HepG2 (cell line): ENCODE data around the gene ADARB2. TPM values are rescaled to one million over a fixed set of nuclear protein-coding genes. Genes with fewer than 3 reads are reported as not detected.

Experiments used
- ATAC-seq: fragments of 200-7000 bp; cut with Tn5 transposase; 3 replicates; pipeline ENCODE4 v1.9.1; 2020; ENCODE audit warnings: mild to moderate bottlenecking, moderate library complexity
- BruUV-seq: library from RNA; stranded (reverse); fragments of 400-500 nt; replicated peaks from 2 replicates; lab custom pipeline; 2021; lab: Mats Ljungman, UMichigan
- CTCF ChIA-PET: fragments of 300-600 bp; formaldehyde crosslinking; extraction: SDS; loops from one replicate; lab custom pipeline; 2021; ENCODE audit warnings: low total read pairs, inconsistent platforms, low intra/inter-chr PET ratio; lab: Yijun Ruan, JAX
- POLR2A ChIA-PET: fragments of 350-600 bp; sonication (Branson Sonifier 250); formaldehyde crosslinking; loops from one replicate; lab custom pipeline; 2020; ENCODE audit warnings: antibody characterized with exemption, inconsistent platforms; lab: Yijun Ruan, JAX
- DNase-seq: peaks from one replicate; pipeline ENCODE4 v3.0.0-alpha.2; 2015; ENCODE audit warnings: low spot score
- FAIRE-seq: peaks from 3 replicates; lab custom pipeline; 2011; peaks lifted over from hg19 to GRCh38; lab: Jason Lieb, UNC
- H2AFZ ChIP-seq: one replicate; pipeline ENCODE4 v1.6.1; 2011; ENCODE audit warnings: low read length, inconsistent platforms
- H3K27ac ChIP-seq: fragments of 300-600 bp; 3 replicates; pipeline ENCODE4 v1.8.0; 2011; ENCODE audit warnings: mixed run types, mild to moderate bottlenecking, mixed read lengths, low read length, inconsistent platforms; ENCODE audit not compliant: insufficient read depth; ENCODE audit errors: extremely low read length
- H3K27me3 ChIP-seq, 2 experiments: fragments of 200-600 bp in 1 of 2; 2 replicates in 1 of 2; 3 replicates in 1 of 2; pipeline versions ENCODE4 v1.6.0 to v1.8.0; 2011; ENCODE audit warnings: low read length in 2 of 2, mild to moderate bottlenecking in 2 of 2, moderate library complexity in 2 of 2, inconsistent platforms in 1 of 2; ENCODE audit not compliant: insufficient read depth in 2 of 2, control insufficient read depth in 1 of 2
- H3K36me3 ChIP-seq, 2 experiments: fragments of 200-600 bp in 1 of 2; replicated peaks in 1 of 2; 2 replicates in 1 of 2; 3 replicates in 1 of 2; pipeline versions ENCODE4 v1.5.1 to v1.8.0; 2011; ENCODE audit warnings: low read length in 2 of 2, inconsistent platforms in 1 of 2; ENCODE audit not compliant: insufficient read depth in 2 of 2, control insufficient read depth in 1 of 2
- H3K4me1 ChIP-seq: 2 replicates; pipeline ENCODE4 v1.5.1; 2012; ENCODE audit warnings: low read length, inconsistent platforms; ENCODE audit not compliant: insufficient read depth
- H3K4me2 ChIP-seq: 2 replicates; pipeline ENCODE4 v1.6.0; 2011; ENCODE audit warnings: low read depth, low read length, inconsistent platforms
- H3K4me3 ChIP-seq, 3 experiments: fragments of 200-600 bp in 1 of 3; sonication (generic), shearing (Covaris generic) in 1 of 3; replicated peaks in 1 of 3; 2 replicates each; pipeline ENCODE4 v1.5.1; 2011 to 2016; ENCODE audit warnings: low read length in 3 of 3, inconsistent platforms in 2 of 3, low read depth in 2 of 3, mild to moderate bottlenecking in 2 of 3, control low read depth in 1 of 3, mixed read lengths in 1 of 3; ENCODE audit not compliant: insufficient read depth in 1 of 3
- H3K79me2 ChIP-seq: one replicate; pipeline ENCODE4 v1.6.1; 2011; ENCODE audit warnings: low read length, inconsistent platforms; ENCODE audit not compliant: insufficient read depth
- H3K9ac ChIP-seq: 2 replicates; pipeline ENCODE4 v1.6.0; 2011; ENCODE audit warnings: mild to moderate bottlenecking, low read depth, low read length, inconsistent platforms; ENCODE audit not compliant: insufficient read depth
- H3K9me3 ChIP-seq: 2 replicates; pipeline ENCODE4 v1.5.1; 2012; ENCODE audit warnings: mild to moderate bottlenecking, low read length
- H4K20me1 ChIP-seq: 2 replicates; pipeline ENCODE4 v1.6.0; 2011; ENCODE audit warnings: inconsistent platforms, mild to moderate bottlenecking, low read length, moderate library complexity; ENCODE audit not compliant: insufficient read depth
- E2F2 ChIP-seq: sonication (generic); formaldehyde crosslinking; IDR thresholded peaks from 2 replicates; pipeline ENCODE4 v1.4.0; 2020; ENCODE audit warnings: missing genetic modification reagents, borderline replicate concordance
- ELK4 ChIP-seq: sonication (generic); formaldehyde crosslinking; IDR thresholded peaks from 2 replicates; pipeline ENCODE4 v1.9.0; 2021; ENCODE audit warnings: missing genetic modification reagents, borderline replicate concordance
- FIP1L1 ChIP-seq: fragments of 200-400 bp; formaldehyde crosslinking; IDR thresholded peaks from 2 replicates; pipeline ENCODE4 v1.6.1; 2018; ENCODE audit warnings: low read depth, mild to moderate bottlenecking, low read length, moderate library complexity, borderline replicate concordance; ENCODE audit not compliant: insufficient read depth
- GABPA ChIP-seq, 2 experiments: IDR thresholded peaks; 2 replicates each; pipeline ENCODE4 v1.6.1; 2011 to 2016; ENCODE audit warnings: low read depth in 2 of 2, low read length in 1 of 2, missing biosample characterization in 1 of 2, missing genetic modification characterization in 1 of 2
- JUN ChIP-seq: sonication (generic); formaldehyde crosslinking; IDR thresholded peaks from 2 replicates; pipeline ENCODE4 v1.4.0; 2020; ENCODE audit warnings: mild to moderate bottlenecking, missing genetic modification reagents
- KLF15 ChIP-seq: sonication (generic); formaldehyde crosslinking; IDR thresholded peaks from 2 replicates; pipeline ENCODE4 v1.8.1; 2023; ENCODE audit warnings: borderline replicate concordance, mild to moderate bottlenecking, inconsistent platforms, missing genetic modification reagents, mixed read lengths
- PTBP1 ChIP-seq: fragments of 200-400 bp; formaldehyde crosslinking; IDR thresholded peaks from 2 replicates; pipeline ENCODE4 v1.6.1; 2018; ENCODE audit warnings: low read length, low read depth; ENCODE audit not compliant: poor library complexity, severe bottlenecking
- RBFOX2 ChIP-seq: fragments of 200-400 bp; formaldehyde crosslinking; IDR thresholded peaks from 2 replicates; pipeline ENCODE4 v1.6.1; 2017; ENCODE audit warnings: low read depth, mild to moderate bottlenecking, low read length
- ZFP62 ChIP-seq: sonication (generic); formaldehyde crosslinking; IDR thresholded peaks from 2 replicates; pipeline ENCODE4 v1.4.0; 2020; ENCODE audit warnings: missing genetic modification reagents
- ZNF20 ChIP-seq: sonication (generic); formaldehyde crosslinking; IDR thresholded peaks from 2 replicates; pipeline ENCODE4 v1.4.0; 2020; ENCODE audit warnings: mild to moderate bottlenecking, moderate library complexity, missing genetic modification reagents
- ZNF607 ChIP-seq: sonication (generic); formaldehyde crosslinking; IDR thresholded peaks from 2 replicates; pipeline ENCODE4 v1.5.1; 2020; ENCODE audit warnings: missing genetic modification reagents, mild to moderate bottlenecking, borderline replicate concordance
- ZNF75D ChIP-seq: sonication (generic); formaldehyde crosslinking; IDR thresholded peaks from 2 replicates; pipeline ENCODE4 v1.8.1; 2023; ENCODE audit warnings: missing genetic modification reagents, mild to moderate bottlenecking, borderline replicate concordance
- ZNF800 ChIP-seq: sonication (generic); formaldehyde crosslinking; IDR thresholded peaks from 2 replicates; pipeline ENCODE4 v1.4.0; 2020; ENCODE audit warnings: missing genetic modification reagents
- WGBS: methylation state at CpG from one replicate; pipeline ENCODE4 v1.1.6; 2017; ENCODE audit warnings: low lambda C conversion rate; 5-methylcytosine and 5-hydroxymethylcytosine counted together
- in situ Hi-C: cut with HindIII; loops from 2 replicates; pipeline ENCODE4 v1.10.0; 2017; ENCODE audit warnings: low pct_unique_long_range_greater_than_20kb; ENCODE audit not compliant: extremely low pct_ligation_motif_present
- intact Hi-C: fragments of 100-400 bp; cut with micrococcal nuclease; formaldehyde crosslinking; loops from one replicate; pipeline ENCODE4 v1.10.0; 2022; ENCODE audit not compliant: unreplicated experiment
- polyA plus RNA-seq, 8 experiments: library from polyadenylated mRNA; depleted of rRNA in 3 of 8; stranded (reverse) in 7 of 8; unstranded in 1 of 8; fragments of >200 nt; fragmentation: Illumina TruSeq in 4 of 8; extraction: Trizol in 4 of 8; gene quantifications; 2 replicates each; pipeline versions ENCODE4 v1.2.1 to v1.2.3, GENCODE V29; 2011 to 2016; ENCODE audit warnings: low read depth in 4 of 8, missing spikeins in 1 of 8, mixed read lengths in 1 of 8; ENCODE audit not compliant: insufficient read depth in 1 of 8
- total RNA-seq, 5 experiments: library from RNA; depleted of rRNA; stranded (reverse); fragments of >200 nt; fragmentation: Illumina TruSeq; extraction: Trizol; gene quantifications; 2 replicates each; pipeline ENCODE4 v1.2.3, GENCODE V29; 2016; ENCODE audit warnings: low read depth in 1 of 5

ADARB2 gene
- total and polyA plus RNA-seq, 2 of the 13 experiments (the other 11 are each of a cell fraction or from before 2014, with no cell fraction given): not detected

- Histone ChIP-seq H3K9ac (no peak overlapping the region), H3K4me3 (no peak overlapping the region), H3K79me2 (no peaks in the 10 kb centered on the region), H3K27me3 (peaks cover 8 to 37% of the 10 kb centered on the region in 2 experiments; a peak in 3 of 5 replicates), H3K4me2 (no peak overlapping the region), H3K9me3 (no peaks in the 10 kb centered on the region), H2AFZ (no peak overlapping the region), H3K36me3 (no peaks in the 10 kb centered on the region), H3K27ac (no peak overlapping the region), H4K20me1 (no peaks in the 10 kb centered on the region), H3K4me1 (no peaks in the 10 kb centered on the region)
- in situ Hi-C loops: no loop called here
- no peak for TF ChIP-seq JUN (CRISPR knock-in tag)
- TF ChIP-seq RBFOX2: no peak
- TF ChIP-seq PTBP1: no peak
- TF ChIP-seq ZNF607: no peak
- no peak for TF ChIP-seq KLF15 (CRISPR knock-in tag)
- no peak for TF ChIP-seq ZFP62 (CRISPR knock-in tag)
- TF ChIP-seq GABPA (IDR thresholded peaks at IDR 0.05; ENCODE audit: low read depth, low read length): no peak
- TF ChIP-seq GABPA (CRISPR knock-in tag; IDR thresholded peaks at IDR 0.05; ENCODE audit: low read depth): no peak
- TF ChIP-seq ZNF20 (CRISPR knock-in tag): no peak
- no peak for TF ChIP-seq FIP1L1
- no peak for TF ChIP-seq ELK4
- TF ChIP-seq E2F2 (CRISPR knock-in tag): no peak
- no peak for TF ChIP-seq ZNF75D (CRISPR knock-in tag)
- TF ChIP-seq ZNF800 (CRISPR knock-in tag): no peak
- no peak for ATAC-seq
- CTCF ChIA-PET: no interaction called here
- POLR2A ChIA-PET: no interaction called here
- WGBS: 5% methylated on average over 7 of the region's 8 CpGs
- BruUV-seq: no TSS peak
- DNase-seq: no peak
- intact Hi-C loops: no loop called here
- no peak for FAIRE-seq
Measured at GRCh38 chr10:1569208-1569607, 168.1 kb downstream of the ADARB2 start.
